B cell (primary cell): ENCODE results near the gene CFAP54.

ENCODE experiments used
- CTCF ChIP-seq: fragments of 200-600 bp; IDR thresholded peaks from one replicate; pipeline ENCODE4 v1.8.0; 2022; ENCODE audit warnings: antibody characterized with exemption, mild to moderate bottlenecking
- EZH2 ChIP-seq: IDR thresholded peaks from 2 replicates; pipeline ENCODE4 v1.6.1; 2012; ENCODE audit warnings: borderline replicate concordance, low read depth, mild to moderate bottlenecking, moderate library complexity, low read length; ENCODE audit not compliant: insufficient read depth, poor library complexity, severe bottlenecking

GRCh38 chr12:96500693-96501092, 11.3 kb downstream of the CFAP54 start:
- TF ChIP-seq CTCF = no peak
- no peak for TF ChIP-seq EZH2
